ENCODE data around the gene KRTAP3-3. TPM values are rescaled to one million over a fixed set of nuclear protein-coding genes. Genes with fewer than 3 reads are reported as not detected.

KRTAP3-3 gene
- not detected in 5 replicates for total RNA-seq (2022; extraction: Qiagen RNA extraction; ENCODE audit: low read depth)

GRCh38 chr17:40993839-40994238, at the start of gene KRTAP3-3:
Gene KRTAP3-3 (minus strand): TSS chr17:40994164. CDS start chr17:40994097, 67 bp downstream.

GRCh38 chr17:41040783-41041571, 47.0 kb upstream of the KRTAP3-3 start, which contains the start of gene KRTAP1-1:
Gene KRTAP1-1 (minus strand): TSS chr17:41041450. CDS start chr17:41041397, 53 bp downstream.

GRCh38 chr17:41034346-41034935, 40.5 kb upstream of the KRTAP3-3 start, which contains the start of gene KRTAP1-3:
Gene KRTAP1-3 (minus strand): TSS chr17:41034874. CDS start chr17:41034821, 53 bp downstream.

GRCh38 chr17:41029633-41030245, 35.8 kb upstream of the KRTAP3-3 start, which contains the start of gene KRTAP1-4:
Gene KRTAP1-4 (minus strand): TSS chr17:41030195. CDS start chr17:41030078, 117 bp downstream.

GRCh38 chr17:41026715-41027471, 32.9 kb upstream of the KRTAP3-3 start, which contains the start of gene KRTAP1-5:
Gene KRTAP1-5 (minus strand): TSS chr17:41027208. CDS start chr17:41027155, 53 bp downstream.

GRCh38 chr17:41008811-41009210, 14.8 kb upstream of the KRTAP3-3 start, which contains the start of gene KRTAP3-1:
Gene KRTAP3-1 (minus strand): TSS chr17:41009128. CDS start chr17:41009074, 54 bp downstream.

GRCh38 chr17:40999563-40999962, 5.6 kb upstream of the KRTAP3-3 start, which contains the start of gene KRTAP3-2:
Gene KRTAP3-2 (minus strand): TSS chr17:40999906. CDS start chr17:40999853, 53 bp downstream.

GRCh38 chr17:40984226-40984625, 9.7 kb downstream of the KRTAP3-3 start, which contains the start of gene KRT40:
Gene KRT40 (minus strand): TSS chr17:40984326. CDS start chr17:40984273, 53 bp downstream.

GRCh38 chr17:40966848-40967247, 27.1 kb downstream of the KRTAP3-3 start, which contains the start of gene KRT39:
Gene KRT39 (minus strand): TSS chr17:40966948. CDS start chr17:40966856, 92 bp downstream.

Other genes with a start within 250 kb of the KRTAP3-3 start
- not detected in 5 replicates for gene KRT25, start 238.8 kb downstream of the KRTAP3-3 start, total RNA-seq (2022; extraction: Qiagen RNA extraction; ENCODE audit: low read depth)
- gene KRT26, start 222.0 kb downstream of the KRTAP3-3 start, total RNA-seq (2022; extraction: Qiagen RNA extraction; ENCODE audit: low read depth) = not detected in 5 replicates
- gene KRT27, start 211.6 kb downstream of the KRTAP3-3 start, total RNA-seq (2022; extraction: Qiagen RNA extraction; ENCODE audit: low read depth) = not detected in 5 replicates
- not detected in 5 replicates for gene KRT28, start 194.2 kb downstream of the KRTAP3-3 start, total RNA-seq (2022; extraction: Qiagen RNA extraction; ENCODE audit: low read depth)
- 80.9 to 125 TPM (median 111 TPM) in 5 replicates for gene KRT10, start 171.6 kb downstream of the KRTAP3-3 start, total RNA-seq (2022; extraction: Qiagen RNA extraction; ENCODE audit: low read depth)
- gene KRT12, start 126.9 kb downstream of the KRTAP3-3 start, total RNA-seq (2022; extraction: Qiagen RNA extraction; ENCODE audit: low read depth) = not detected in 5 replicates
- gene KRT20, start 108.9 kb downstream of the KRTAP3-3 start, total RNA-seq (2022; extraction: Qiagen RNA extraction; ENCODE audit: low read depth) = 0.29 to 0.47 TPM (median 0.32 TPM) in 5 replicates
- 0.09 to 0.18 TPM (median 0.10 TPM) in 3 of 5 replicates, not detected in the others for gene KRT23, start 56.5 kb downstream of the KRTAP3-3 start, total RNA-seq (2022; extraction: Qiagen RNA extraction; ENCODE audit: low read depth)
- not detected in 5 replicates for gene KRT39, start 27.2 kb downstream of the KRTAP3-3 start, total RNA-seq (2022; extraction: Qiagen RNA extraction; ENCODE audit: low read depth)
- not detected in 5 replicates for gene KRT40, start 9.8 kb downstream of the KRTAP3-3 start, total RNA-seq (2022; extraction: Qiagen RNA extraction; ENCODE audit: low read depth)
- 0.26 to 0.35 TPM (median 0.34 TPM) in 3 of 5 replicates, not detected in the others for gene KRTAP3-2, start 5.7 kb upstream of the KRTAP3-3 start, total RNA-seq (2022; extraction: Qiagen RNA extraction; ENCODE audit: low read depth)
- not detected in 5 replicates for gene KRTAP3-1, start 15.0 kb upstream of the KRTAP3-3 start, total RNA-seq (2022; extraction: Qiagen RNA extraction; ENCODE audit: low read depth)
- 0.08 TPM in 1 of 5 replicates, not detected in the others for gene KRTAP1-5, start 33.0 kb upstream of the KRTAP3-3 start, total RNA-seq (2022; extraction: Qiagen RNA extraction; ENCODE audit: low read depth)
- gene KRTAP1-4, start 36.0 kb upstream of the KRTAP3-3 start, total RNA-seq (2022; extraction: Qiagen RNA extraction; ENCODE audit: low read depth) = not detected in 5 replicates
- not detected in 5 replicates for gene KRTAP1-3, start 40.7 kb upstream of the KRTAP3-3 start, total RNA-seq (2022; extraction: Qiagen RNA extraction; ENCODE audit: low read depth)
- gene KRTAP1-1, start 47.3 kb upstream of the KRTAP3-3 start, total RNA-seq (2022; extraction: Qiagen RNA extraction; ENCODE audit: low read depth) = not detected in 5 replicates
- gene KRTAP2-1, start 53.2 kb upstream of the KRTAP3-3 start, total RNA-seq (2022; extraction: Qiagen RNA extraction; ENCODE audit: low read depth) = not detected in 5 replicates
- not detected in 5 replicates for gene KRTAP2-2, start 61.1 kb upstream of the KRTAP3-3 start, total RNA-seq (2022; extraction: Qiagen RNA extraction; ENCODE audit: low read depth)
- 0.12 to 0.13 TPM in 2 of 5 replicates, not detected in the others for gene KRTAP2-3, start 66.0 kb upstream of the KRTAP3-3 start, total RNA-seq (2022; extraction: Qiagen RNA extraction; ENCODE audit: low read depth)
- not detected in 5 replicates for gene KRTAP2-4, start 71.7 kb upstream of the KRTAP3-3 start, total RNA-seq (2022; extraction: Qiagen RNA extraction; ENCODE audit: low read depth)
- not detected in 5 replicates for gene KRTAP4-7, start 90.0 kb upstream of the KRTAP3-3 start, total RNA-seq (2022; extraction: Qiagen RNA extraction; ENCODE audit: low read depth)
- gene KRTAP4-8, start 104.0 kb upstream of the KRTAP3-3 start, total RNA-seq (2022; extraction: Qiagen RNA extraction; ENCODE audit: low read depth) = not detected in 5 replicates
- not detected in 5 replicates for gene KRTAP4-16, start 108.0 kb upstream of the KRTAP3-3 start, total RNA-seq (2022; extraction: Qiagen RNA extraction; ENCODE audit: low read depth)
- gene KRTAP4-9, start 111.2 kb upstream of the KRTAP3-3 start, total RNA-seq (2022; extraction: Qiagen RNA extraction; ENCODE audit: low read depth) = 0.20 TPM in 1 of 5 replicates, not detected in the others
- gene KRTAP4-11, start 124.2 kb upstream of the KRTAP3-3 start, total RNA-seq (2022; extraction: Qiagen RNA extraction; ENCODE audit: low read depth) = not detected in 5 replicates
- gene KRTAP4-12, start 130.0 kb upstream of the KRTAP3-3 start, total RNA-seq (2022; extraction: Qiagen RNA extraction; ENCODE audit: low read depth) = not detected in 5 replicates
- not detected in 5 replicates for gene KRTAP4-6, start 146.4 kb upstream of the KRTAP3-3 start, total RNA-seq (2022; extraction: Qiagen RNA extraction; ENCODE audit: low read depth)
- not detected in 5 replicates for gene KRTAP4-5, start 155.7 kb upstream of the KRTAP3-3 start, total RNA-seq (2022; extraction: Qiagen RNA extraction; ENCODE audit: low read depth)
- not detected in 5 replicates for gene KRTAP4-4, start 166.6 kb upstream of the KRTAP3-3 start, total RNA-seq (2022; extraction: Qiagen RNA extraction; ENCODE audit: low read depth)
- gene KRTAP4-3, start 174.1 kb upstream of the KRTAP3-3 start, total RNA-seq (2022; extraction: Qiagen RNA extraction; ENCODE audit: low read depth) = not detected in 5 replicates
- gene KRTAP4-2, start 184.1 kb upstream of the KRTAP3-3 start, total RNA-seq (2022; extraction: Qiagen RNA extraction; ENCODE audit: low read depth) = not detected in 5 replicates
- 0.15 to 0.30 TPM (median 0.20 TPM) in 4 of 5 replicates, not detected in the other for gene KRTAP4-1, start 190.7 kb upstream of the KRTAP3-3 start, total RNA-seq (2022; extraction: Qiagen RNA extraction; ENCODE audit: low read depth)
- not detected in 5 replicates for gene KRTAP9-1, start 195.7 kb upstream of the KRTAP3-3 start, total RNA-seq (2022; extraction: Qiagen RNA extraction; ENCODE audit: low read depth)
- gene KRTAP9-2, start 232.5 kb upstream of the KRTAP3-3 start, total RNA-seq (2022; extraction: Qiagen RNA extraction; ENCODE audit: low read depth) = not detected in 5 replicates
- not detected in 5 replicates for gene KRTAP9-3, start 238.3 kb upstream of the KRTAP3-3 start, total RNA-seq (2022; extraction: Qiagen RNA extraction; ENCODE audit: low read depth)
- not detected in 5 replicates for gene KRTAP9-8, start 243.8 kb upstream of the KRTAP3-3 start, total RNA-seq (2022; extraction: Qiagen RNA extraction; ENCODE audit: low read depth)

All from A549 treated with DMSO at 1 μM for 4 hours (cell line).